ENCODE results near the gene MRPL24. TPM values are rescaled to one million over a fixed set of nuclear protein-coding genes. Genes with fewer than 3 reads are reported as not detected.

MRPL24 gene
- total RNA-seq, 1 experiment from 2014 or later, result 85.3 TPM

- Histone ChIP-seq H3F3A (ENCODE audit: insufficient read depth, low read depth) (peaks cover 26% of the 10 kb centered on the region; the same call in 1 of the 2 replicates), H3K4me1 (replicated peaks; ENCODE audit: insufficient read depth) (peaks cover 10% of the 10 kb centered on the region), H3K4me3 (no peak overlapping the region), H3K9me3 (ENCODE audit: insufficient read depth, low read depth) (no peaks in the 10 kb centered on the region), H3K27ac (no peak overlapping the region), H3K79me2 (ENCODE audit: low read depth) (peaks cover 27% of the 10 kb centered on the region), H2AFZ (no peak overlapping the region), H3K4me2 (no peak overlapping the region), H3K36me3 (ENCODE audit: low read depth) (no peaks in the 10 kb centered on the region), H3K27me3 (ENCODE audit: insufficient read depth, low read depth) (no peaks in the 10 kb centered on the region), H3K9me2 (ENCODE audit: insufficient read depth) (no peaks in the 10 kb centered on the region), H4K20me1 (ENCODE audit: insufficient read depth) (no peaks in the 10 kb centered on the region)
- POLR2A ChIA-PET (ENCODE audit: unreplicated experiment), result no interaction called here
- DNase-seq, result no peak
- intact Hi-C loops (cut with micrococcal nuclease; ENCODE audit: unreplicated experiment), result no loop called here
- CTCF ChIA-PET, result interaction anchor here (0.5 to 0.6 kb wide), 2 partner anchors 36 to 60 kb away, joined by 3 to 17 read pairs; no protein-coding TSS in a partner anchor
- TF ChIP-seq CTCF (conservative IDR thresholded peaks at IDR 0.05), result no peak
- TF ChIP-seq EZH2 (IDR thresholded peaks at IDR 0.05; ENCODE audit: low read depth), result no peak
- BruUV-seq (replicated peaks), result no TSS peak
Measured at GRCh38 chr1:156756355-156756754, 15.5 kb upstream of the MRPL24 start.

- no peaks in the 10 kb centered on the region for H3K9me3 ChIP-seq (ENCODE audit: insufficient read depth, low read depth)
- peaks cover 10% of the 10 kb centered on the region for H3K4me1 ChIP-seq (replicated peaks; ENCODE audit: insufficient read depth)
- no peak overlapping the region for H2AFZ ChIP-seq
- POLR2A ChIA-PET (ENCODE audit: unreplicated experiment), result no interaction called here
- intact Hi-C loops (cut with micrococcal nuclease; ENCODE audit: unreplicated experiment), result no loop called here
- H4K20me1 ChIP-seq (ENCODE audit: insufficient read depth), result no peaks in the 10 kb centered on the region
- peaks cover 26% of the 10 kb centered on the region; the same call in 1 of the 2 replicates for H3F3A ChIP-seq (ENCODE audit: insufficient read depth, low read depth)
- no peak for TF ChIP-seq CTCF (conservative IDR thresholded peaks at IDR 0.05)
- no peak for TF ChIP-seq EZH2 (IDR thresholded peaks at IDR 0.05; ENCODE audit: low read depth)
- peaks cover 34% of the 10 kb centered on the region for H3K79me2 ChIP-seq (ENCODE audit: low read depth)
- H3K4me3 ChIP-seq, result no peak overlapping the region
- DNase-seq, result no peak
- CTCF ChIA-PET, result interaction anchor here (0.5 kb wide), 1 partner anchor 35 kb away, joined by 3 read pairs; no protein-coding TSS in a partner anchor
- no peaks in the 10 kb centered on the region for H3K36me3 ChIP-seq (ENCODE audit: low read depth)
- H3K9me2 ChIP-seq (ENCODE audit: insufficient read depth), result no peaks in the 10 kb centered on the region
- H3K27me3 ChIP-seq (ENCODE audit: insufficient read depth, low read depth), result no peaks in the 10 kb centered on the region
- no peak overlapping the region for H3K4me2 ChIP-seq
- no TSS peak for BruUV-seq (replicated peaks)
- no peak overlapping the region for H3K27ac ChIP-seq
Measured at GRCh38 chr1:156755527-156755950, 14.7 kb upstream of the MRPL24 start.

DNA sequence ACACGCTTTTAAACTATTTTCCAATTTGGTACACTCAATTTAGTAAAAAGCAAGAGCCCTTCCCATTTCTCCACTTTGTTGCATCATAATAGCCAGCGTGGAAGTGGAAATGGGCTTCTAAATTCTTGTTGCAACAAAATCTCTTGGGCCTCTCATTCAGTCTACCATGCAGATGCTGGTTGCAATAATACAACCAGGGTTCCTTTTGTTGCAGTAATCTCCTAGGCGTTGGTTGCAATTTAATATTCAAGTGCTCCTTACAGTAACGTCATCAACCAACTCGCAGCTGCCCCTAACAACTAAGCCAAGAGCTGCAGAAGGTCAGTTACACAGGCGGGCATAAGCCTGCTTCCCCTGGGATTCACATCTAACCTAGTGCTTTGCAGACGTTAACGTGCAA, 13.3 kb upstream of the MRPL24 start:
- ChIA-PET CTCF (no interaction called here), POLR2A (ENCODE audit: unreplicated experiment) (no interaction called here)

More for the DNA sequence above, 13.3 kb upstream of the MRPL24 start:
- Histone ChIP-seq H2AFZ (no peak overlapping the region), H4K20me1 (ENCODE audit: insufficient read depth) (no peaks in the 10 kb centered on the region), H3K27me3 (ENCODE audit: insufficient read depth, low read depth) (no peaks in the 10 kb centered on the region), H3K4me2 (no peak overlapping the region), H3K36me3 (ENCODE audit: low read depth) (peaks cover 7% of the 10 kb centered on the region; the same call in 1 of the 2 replicates), H3K9me3 (ENCODE audit: insufficient read depth, low read depth) (no peaks in the 10 kb centered on the region), H3K4me3 (no peak overlapping the region), H3F3A (ENCODE audit: insufficient read depth, low read depth) (peaks cover 34% of the 10 kb centered on the region), H3K9me2 (ENCODE audit: insufficient read depth) (no peaks in the 10 kb centered on the region), H3K4me1 (replicated peaks; ENCODE audit: insufficient read depth) (peaks cover 10% of the 10 kb centered on the region), H3K27ac (no peak overlapping the region), H3K79me2 (ENCODE audit: low read depth) (peaks cover 48% of the 10 kb centered on the region)
- BruUV-seq (replicated peaks), result no TSS peak
- DNase-seq, result no peak
- intact Hi-C loops (cut with micrococcal nuclease; ENCODE audit: unreplicated experiment), result no loop called here
- no peak for TF ChIP-seq CTCF (conservative IDR thresholded peaks at IDR 0.05)
- no peak for TF ChIP-seq EZH2 (IDR thresholded peaks at IDR 0.05; ENCODE audit: low read depth)

All from PC-9 (cell line).